ENCODE results near the gene MED15.
A peak's percentile ranks its signal among the peaks of the same experiment; 100 is the strongest.

Gene MED15

DNA sequence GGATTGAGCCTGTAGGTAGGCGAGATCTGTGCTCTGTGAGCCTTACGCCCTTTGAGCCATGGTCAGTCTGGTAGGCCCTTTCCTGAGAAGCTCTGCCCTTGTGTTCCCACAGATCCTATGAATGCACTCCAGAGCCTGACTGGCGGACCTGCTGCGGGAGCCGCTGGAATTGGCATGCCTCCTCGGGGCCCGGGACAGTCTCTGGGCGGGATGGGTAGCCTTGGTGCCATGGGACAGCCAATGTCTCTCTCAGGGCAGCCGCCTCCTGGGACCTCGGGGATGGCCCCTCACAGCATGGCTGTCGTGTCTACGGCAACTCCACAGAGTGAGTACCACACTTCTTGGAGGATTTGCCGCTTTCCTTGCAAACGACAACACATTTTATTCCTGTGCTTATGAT, 47.4 kb downstream of the MED15 start:
- no peak for DNase-seq

DNA sequence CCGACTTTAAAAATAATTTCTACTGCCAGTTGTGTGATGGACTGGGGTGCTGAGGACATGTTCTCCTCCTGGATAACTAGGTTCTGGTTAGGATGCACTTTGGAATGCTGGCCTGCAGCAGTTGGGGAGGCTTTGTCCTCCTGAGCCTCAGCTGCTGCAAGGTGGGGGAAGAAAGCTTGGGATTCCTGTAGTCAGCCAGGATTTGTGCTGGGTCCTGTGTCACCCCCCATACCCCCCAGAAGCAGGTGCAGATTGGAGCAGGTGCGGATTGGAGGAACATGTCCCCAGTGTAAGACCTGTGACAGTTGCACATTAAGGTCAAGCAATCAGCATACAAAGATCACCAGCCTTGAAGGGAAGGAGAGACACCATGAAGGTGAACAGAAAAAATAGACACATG, 51.1 kb downstream of the MED15 start:
- DNase-seq, result no peak

DNA sequence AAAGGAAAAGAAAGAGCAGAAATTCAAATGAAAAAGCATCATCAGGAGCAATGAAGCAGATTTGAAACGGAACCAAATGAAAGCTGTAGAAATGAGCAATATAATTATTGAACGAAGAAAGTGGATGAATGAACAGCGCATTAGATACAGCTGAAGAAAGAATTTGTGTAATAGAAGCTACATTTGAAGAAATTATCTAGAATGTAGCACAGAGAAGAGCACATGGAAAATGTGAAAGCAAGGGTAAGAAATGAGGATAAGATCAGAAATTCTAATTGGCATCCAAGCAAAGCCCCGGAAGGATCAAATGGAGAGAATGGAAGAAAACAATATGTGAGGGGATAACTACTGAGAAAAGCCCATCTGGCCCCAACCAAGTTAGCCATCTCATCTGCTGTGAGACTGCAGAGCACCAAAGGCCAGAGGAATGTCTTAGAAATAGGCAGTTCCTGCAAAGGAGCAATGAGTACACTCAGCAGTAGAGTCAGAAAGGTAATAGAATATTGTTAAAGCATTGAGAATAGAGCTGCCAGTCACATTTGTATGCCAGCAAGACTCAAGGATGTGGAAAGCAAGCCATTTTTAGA, 51.9 kb downstream of the MED15 start:
- DNase-seq, result no peak

DNA sequence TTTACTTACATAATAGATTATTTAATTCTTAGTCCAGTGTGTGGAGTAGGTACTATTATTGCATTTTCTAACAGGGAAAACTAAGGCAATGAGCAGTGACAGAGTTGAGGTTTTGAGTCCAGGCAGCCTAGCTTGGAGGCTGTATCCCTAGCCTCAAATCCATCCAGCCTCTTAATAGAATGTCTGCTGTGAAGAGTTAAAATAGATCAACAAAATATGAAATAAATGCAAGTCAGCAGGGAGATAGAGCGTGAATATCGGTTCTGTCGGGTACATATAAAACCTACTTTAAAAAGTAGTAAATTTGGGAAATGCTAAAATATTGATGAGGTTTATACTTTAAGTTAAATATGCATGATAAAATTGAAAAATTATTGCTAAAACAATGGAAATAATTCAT, 53.3 kb downstream of the MED15 start:
- DNase-seq, result no peak

DNA sequence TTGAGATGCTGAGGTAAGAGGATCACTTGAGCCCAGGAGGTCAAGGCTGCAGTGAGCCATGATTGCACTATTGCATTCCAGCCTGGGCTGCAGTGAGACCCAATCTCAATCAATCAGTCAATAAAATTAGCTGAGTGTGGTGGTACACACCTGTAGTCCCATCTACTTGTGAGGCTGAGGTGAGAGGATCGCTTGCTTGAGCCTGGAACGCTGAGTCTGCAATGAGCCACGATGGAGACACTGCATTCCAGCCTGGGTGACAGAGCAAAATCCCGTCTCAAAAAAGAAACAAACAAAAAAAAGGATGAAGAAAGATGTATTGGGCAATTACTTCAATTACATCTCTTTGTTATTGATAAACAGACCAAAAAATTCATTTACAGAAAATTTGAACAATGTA, 54.5 kb downstream of the MED15 start:
- DNase-seq, result no peak

DNA sequence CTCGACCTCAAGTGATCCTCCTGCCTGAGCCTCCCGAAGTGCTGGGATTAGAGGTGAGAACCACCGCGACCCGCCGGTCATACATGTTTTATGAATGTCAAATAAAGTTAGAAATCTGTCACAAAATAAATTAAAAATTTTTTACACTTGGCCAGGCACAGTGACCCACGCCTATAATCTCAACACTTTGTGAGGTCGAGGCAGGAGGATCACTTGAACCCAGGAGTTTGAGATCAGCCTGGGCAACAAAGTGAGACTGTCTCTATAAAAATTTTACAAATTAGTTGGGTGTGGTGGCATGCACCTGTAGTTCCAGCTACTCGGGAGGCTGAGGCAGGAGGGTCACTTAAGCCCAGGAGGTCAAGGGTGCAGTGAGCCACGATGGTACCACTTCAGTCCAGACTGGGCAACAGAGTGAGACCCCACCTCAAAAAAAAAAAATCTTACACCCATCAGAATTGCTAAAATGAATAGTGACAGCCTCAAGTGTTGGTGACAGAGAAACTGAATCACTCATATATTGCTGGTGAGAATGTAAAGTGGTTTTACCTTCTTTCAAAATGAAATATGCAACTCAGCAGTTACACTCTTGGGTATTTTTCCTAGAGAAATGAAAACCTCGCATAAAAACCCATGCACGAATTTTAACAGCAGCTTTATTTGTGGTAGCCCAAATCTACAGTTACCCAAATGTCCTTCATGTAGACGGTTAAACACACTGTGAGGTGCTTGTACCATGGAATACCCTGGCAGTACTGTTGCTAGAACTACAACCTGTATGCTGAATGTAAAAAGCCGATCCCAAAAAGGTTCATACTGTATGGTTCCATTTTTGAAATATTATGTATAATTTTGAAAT, 55.4 kb downstream of the MED15 start:
- DNase-seq, result no peak

DNA sequence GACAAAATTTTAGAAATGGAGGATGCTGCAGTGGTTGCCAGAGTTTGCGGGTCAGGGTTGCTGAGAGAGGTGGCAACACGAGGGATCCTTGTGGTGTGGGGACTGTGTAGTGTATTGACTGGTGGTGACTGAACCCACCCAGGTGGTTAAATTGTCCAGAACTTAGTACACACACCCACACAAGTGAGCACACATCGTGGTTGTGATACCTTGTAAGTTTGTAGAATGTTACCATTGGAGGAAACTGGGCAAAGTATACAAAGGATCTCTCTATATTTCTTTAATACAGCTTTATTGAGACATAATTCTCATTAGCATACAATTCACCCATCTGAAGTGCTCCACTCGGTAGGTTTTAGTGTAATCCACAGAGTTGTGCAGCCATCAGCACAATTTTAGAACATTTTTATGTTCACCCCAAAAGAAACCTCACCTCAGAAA, 56.1 kb downstream of the MED15 start:
- DNase-seq, result no peak

DNA sequence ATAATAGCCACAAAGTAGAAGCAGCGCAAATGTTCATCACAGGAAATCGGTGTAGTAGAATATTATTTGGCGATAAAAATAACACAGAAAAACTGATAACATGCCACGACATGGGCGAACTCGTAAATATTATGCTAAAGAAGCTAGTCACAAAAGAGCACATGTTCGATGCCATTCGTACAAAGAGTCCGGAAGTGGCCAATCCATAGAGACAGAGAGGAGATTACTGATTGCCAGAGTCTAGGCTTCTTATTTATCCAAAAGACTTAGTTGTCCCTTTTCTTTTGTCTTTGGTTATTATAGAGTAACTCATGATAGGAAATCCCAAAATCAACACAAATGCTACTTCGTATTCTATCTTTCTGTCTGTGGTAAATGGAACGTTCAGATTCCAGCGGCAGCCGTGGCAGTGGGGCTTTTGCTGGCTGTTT, 56.5 kb downstream of the MED15 start:
- DNase-seq, result no peak

DNA sequence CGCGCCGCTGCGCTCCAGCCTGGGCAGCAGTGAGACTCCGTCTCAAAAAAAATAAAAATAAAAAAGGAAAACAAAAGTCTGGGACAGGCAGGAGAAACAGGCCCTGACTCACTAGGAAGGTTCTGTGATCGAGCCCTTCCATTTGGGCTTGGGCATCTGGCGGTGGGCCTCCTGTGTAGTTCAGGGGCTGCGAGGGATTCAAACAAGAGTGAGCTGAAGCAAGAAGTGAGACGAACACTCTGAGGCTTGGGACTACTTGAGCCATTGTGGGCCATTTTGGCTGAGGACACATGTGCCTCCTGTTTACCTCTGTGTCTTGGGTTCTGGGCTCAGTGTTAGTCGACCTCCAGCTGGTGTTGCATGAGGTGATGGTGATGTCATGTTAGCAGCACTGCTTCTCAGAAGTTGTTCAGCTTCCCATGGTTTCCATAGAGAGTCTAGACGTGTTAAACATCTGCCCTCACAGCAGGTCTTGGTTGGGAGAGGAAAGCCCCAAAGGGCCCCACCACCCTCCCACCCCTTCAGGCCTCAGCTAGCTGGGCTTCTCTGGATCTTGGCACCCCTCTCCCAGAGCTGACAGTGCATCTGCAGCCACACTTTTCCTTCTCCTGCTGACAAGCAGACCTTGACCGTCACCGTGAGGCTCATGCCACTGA, 57.8 kb downstream of the MED15 start:
- no peak for DNase-seq

DNA sequence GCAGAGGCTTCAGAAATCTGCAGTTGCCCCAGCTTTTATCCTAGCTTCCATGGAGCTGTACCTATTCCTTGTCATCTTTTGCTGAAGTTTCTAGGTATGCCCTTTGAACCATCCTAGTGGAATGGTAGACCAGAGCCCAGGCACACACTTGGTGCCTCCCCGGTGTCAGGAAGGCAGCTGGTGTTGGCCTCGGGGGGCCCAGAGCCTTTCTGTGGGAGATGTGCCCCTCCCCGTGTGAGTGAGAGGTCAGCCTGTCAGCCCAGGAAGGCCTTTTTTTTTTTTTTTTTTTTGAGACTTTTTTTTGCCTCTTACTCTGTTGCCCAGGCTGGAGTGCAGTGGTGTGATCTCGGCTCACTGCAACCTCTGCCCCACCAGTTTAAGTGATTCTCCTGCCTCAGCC, 58.4 kb downstream of the MED15 start:
- DNase-seq, result no peak

DNA sequence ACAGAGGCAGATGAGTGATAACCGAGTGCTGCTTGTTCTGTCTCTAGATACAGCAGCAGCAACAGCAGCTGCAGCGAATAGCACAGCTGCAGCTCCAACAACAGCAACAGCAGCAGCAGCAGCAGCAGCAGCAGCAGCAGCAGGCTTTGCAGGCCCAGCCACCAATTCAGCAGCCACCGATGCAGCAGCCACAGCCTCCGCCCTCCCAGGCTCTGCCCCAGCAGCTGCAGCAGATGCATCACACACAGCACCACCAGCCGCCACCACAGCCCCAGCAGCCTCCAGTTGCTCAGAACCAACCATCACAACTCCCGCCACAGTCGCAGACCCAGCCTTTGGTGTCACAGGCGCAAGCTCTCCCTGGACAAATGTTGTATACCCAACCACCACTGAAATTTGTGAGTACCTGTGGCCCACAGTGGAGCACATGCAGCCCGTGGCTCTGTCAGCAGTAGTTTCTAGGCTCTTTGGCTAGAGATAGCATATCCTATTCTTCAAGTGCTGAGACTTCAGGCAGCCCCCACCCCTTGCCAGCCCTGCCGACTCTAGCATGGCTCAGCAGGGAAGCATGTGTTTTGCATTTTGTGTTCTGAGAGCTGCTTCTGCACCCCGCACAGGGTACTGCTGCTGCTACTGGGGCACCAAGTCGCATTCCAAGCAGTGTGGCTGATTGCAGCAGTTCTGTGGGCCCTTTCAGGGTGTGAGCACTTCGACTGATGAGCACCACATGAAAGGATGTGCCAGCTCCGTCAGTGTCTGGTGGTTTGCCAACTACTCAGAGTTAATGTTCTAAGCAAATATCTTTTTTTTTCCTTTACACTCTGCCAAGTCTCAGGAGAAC, 59.2 kb downstream of the MED15 start:
- DNase-seq, result no peak

DNA sequence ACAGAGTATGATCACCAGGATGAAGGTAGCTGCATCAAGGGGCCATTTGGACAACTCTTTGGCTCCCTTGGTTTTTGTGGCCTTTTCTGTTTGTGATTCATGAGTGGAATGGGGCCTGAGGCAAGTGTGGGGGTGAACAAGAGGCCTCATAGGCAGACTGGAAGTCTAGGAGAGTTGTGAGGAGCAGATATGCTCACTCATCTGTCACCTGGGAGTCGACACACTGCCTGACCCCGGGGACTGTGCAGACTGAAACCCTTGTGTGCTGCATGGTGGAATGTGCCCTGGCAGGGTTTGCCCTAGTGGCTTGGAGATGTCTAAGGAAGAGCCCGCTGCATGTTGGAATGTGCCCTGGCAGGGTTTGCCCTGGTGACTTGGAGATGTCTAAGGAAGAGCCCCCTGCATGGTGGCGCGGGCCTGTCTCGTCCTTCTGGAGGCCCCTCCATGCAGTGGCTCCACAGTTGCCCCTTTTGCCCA, 60.0 kb downstream of the MED15 start:
- DNase-seq, result no peak

DNA sequence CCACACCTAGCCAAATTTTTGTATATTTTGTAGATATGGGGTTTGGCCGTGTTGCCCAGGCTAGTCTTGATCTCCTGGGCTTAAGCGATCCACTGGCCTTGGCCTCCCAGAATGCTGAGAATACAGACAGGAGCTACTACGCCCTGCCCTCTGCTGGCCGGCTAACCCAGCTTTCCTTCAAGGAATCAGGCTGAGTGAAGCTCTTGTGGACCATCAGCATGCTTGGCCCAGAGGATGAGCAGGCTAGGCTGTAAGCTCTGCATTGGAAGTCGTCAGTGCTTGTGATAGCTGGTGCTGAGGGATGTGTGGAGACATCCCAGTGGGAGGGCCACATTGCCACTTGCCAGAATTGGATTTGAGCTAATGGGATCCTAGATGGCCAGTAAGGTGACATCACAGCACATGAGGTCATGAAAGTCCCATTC, 60.6 kb downstream of the MED15 start:
- DNase-seq, result peak in 1 of 2 experiments; percentile 39

DNA sequence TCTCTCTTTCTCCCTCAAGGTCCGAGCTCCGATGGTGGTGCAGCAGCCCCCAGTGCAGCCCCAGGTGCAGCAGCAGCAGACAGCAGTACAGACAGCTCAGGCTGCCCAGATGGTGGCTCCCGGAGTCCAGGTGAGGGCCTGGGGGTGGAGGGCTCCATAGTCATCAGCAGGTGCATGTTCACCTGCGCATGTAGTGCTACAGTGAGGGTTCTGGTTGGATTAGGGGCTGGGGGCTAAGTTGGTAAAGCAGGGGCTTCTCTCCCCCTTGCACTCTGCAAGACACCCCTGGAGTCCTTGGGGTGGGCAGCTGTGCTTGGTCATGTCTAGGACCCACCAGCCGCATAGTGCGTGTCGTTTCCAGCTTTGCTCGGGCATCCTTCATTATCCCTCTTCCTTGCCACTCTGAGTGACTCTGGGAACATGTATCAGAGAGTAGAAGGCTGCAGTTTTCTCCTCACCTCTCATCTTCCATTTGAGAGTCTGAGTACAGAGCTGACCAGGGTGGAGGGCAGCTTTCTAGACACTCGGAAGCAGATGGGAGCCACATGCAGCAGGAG, 61.2 kb downstream of the MED15 start:
- no peak for DNase-seq

DNA sequence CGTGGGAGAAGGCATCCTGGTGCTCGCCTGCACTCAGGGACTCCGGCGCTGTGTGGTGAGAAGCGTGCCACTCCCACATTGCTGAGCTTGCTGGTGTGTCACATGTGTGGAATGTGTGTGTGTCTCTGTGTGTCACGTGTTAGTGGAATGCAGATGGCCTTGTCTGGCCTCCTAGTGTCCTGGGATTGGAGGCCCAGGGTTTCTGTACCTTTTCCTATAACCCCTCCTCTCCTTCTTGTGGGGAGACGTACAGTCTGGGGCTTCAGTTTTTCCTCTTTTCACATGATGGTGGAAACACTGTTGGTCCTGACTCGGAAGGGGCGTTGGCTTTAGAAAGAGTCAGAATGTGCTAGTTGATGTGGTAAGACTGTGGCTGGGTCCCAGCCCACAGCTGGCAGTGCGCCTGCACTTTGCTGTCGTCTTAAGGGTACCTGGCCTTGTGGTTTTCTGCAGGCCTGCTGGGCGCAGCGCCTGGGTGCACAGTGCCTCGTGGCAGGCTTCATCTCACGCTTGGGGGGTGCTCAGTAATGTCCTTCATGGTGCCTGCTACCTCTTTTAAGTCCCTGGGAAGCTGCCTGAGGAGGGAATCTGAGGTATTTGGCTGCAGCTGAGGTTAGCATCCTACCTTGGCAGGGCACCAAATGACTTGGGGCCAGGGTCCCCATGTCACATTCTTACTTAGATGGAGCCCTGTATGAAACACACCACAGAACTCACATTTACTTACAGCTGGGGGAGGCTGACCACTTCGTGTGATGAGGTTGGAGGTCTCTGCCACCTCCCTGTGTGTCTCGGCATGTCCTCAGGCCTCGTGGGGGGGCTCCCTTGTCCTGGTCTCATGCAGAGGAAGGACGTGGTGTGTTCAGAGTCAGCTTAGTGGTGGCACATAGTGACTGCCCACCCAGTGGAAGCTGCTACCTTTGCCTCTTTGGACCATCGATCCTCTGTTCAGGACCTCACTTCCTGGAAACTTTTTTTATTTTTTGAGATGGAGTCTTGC, 61.9 kb downstream of the MED15 start:
- peak; percentile 54 to 83 for DNase-seq

DNA sequence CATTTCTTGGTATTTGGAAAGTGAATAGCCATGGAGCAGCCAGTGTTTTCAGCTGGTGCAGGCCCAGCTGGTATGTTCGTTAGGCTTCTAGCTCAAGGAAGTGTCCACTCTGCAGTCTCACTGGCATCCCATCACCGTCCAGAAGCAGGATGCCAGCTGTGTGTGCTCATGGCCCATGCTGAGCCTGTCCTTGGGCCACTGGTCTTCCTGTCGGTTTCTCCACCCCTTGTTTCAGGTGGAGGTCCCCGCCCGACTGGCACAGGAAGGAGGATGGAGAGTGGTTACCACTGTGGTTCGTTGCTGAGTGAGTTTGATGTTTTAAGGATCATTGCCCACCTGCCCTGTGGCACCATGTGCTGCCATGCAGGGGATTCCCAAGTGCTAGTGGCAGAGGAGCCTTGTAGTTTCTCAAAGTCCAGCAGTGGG, 63.7 kb downstream of the MED15 start:
- no peak for DNase-seq

DNA sequence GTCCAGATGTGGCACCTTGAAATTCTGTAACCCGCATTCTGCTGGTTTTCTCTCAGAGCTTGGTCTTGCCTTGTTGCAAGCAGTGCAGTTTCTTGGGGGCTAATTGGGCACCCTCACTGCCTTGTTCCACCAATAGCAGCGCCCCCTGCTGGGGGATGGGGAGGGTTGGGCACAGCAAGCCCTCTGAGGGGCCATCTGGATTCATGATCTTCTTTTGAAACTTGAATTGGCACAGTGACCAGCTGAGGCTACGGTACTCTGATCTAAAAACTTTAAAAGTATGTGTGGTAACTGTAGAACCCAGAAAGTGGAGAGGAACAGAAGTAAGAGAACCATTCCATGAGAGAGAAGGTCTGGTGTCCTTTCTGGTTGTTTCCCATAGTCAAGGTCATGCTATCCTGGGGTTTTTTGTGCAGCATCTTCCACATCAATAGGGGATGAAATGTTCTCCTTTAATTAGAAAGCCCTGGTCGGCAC, 64.2 kb downstream of the MED15 start:
- no peak for DNase-seq

DNA sequence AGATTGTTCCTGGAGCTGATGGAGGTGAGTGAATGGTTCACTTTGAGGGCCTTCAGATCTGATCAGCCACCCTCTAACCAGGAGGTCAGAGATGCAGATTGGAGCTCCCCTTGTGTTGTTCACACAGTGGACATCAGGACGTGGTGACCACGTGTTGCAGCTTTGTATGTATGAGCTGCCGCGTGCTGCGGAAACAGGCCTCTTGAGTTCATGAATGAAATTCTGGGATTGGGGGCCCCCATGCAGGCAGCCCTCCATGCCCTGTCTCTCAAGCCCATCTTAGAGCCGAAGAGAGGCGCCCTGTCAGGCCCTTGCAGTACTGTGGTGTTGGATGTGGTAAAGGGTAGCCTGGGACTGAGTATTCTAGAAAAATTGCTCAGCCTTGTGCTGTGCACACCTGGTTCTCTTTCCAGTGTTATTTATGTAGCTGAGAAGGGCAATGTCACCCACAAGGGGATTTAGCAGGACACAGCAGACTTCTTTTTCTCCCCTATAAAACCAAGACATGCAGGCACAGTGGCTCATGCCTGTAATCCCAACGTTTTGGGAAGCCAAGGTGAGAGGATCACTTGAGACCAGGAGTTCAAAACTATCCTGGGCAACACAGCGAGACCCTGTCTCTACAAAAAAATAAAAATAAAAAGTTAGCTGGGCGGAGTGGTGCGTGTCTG, 64.9 kb downstream of the MED15 start:
- no peak for DNase-seq

DNA sequence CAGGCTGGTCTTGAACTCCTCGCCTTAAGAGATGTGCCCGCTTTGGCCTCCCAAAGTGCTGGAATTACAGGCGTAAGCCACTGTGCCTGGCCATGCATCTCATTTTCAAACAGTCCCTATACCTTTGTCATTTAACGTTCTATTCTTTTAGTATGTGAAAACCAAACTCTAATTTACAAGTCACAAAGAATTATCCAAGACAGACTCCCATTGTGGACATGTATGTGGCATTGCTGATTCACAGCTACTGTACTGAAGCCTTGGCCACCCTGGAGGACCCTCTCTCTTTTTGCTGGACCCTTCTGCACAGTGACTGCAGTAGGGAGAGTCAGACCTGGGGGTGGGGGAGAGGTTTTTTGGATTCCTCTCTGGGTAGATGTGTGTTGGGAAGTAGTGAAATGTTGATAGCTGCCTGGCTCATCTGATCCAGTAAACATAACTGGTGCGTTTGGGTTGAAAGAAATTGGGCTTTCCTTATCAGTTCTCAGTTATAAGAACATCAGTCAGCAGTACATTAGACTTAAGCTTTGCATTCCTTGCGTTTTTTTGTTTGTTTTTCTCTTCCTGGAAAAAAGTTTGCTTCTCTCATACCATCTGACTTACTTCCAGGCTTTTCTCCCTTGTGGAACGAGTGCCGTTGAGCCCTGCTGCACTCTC, 65.9 kb downstream of the MED15 start:
- DNase-seq, result no peak
